ENCODE results near the gene MRPL40.

The MRPL40 gene

GRCh38 chr22:19463491-19464469 lies 31.4 kb downstream of the MRPL40 start:
- DNase-seq: no peak

GRCh38 chr22:19464546-19464945 lies 32.2 kb downstream of the MRPL40 start:
- no peak for DNase-seq

GRCh38 chr22:19464975-19465374 lies 32.6 kb downstream of the MRPL40 start:
- DNase-seq: no peak

GRCh38 chr22:19466126-19466716 lies 33.9 kb downstream of the MRPL40 start:
- no peak for DNase-seq

- DNase-seq: no peak
Measured at GRCh38 chr22:19466848-19467752, 34.8 kb downstream of the MRPL40 start.

GRCh38 chr22:19467912-19468311 lies 35.6 kb downstream of the MRPL40 start:
- no peak for DNase-seq

GRCh38 chr22:19469421-19469820 lies 37.1 kb downstream of the MRPL40 start:
- DNase-seq: no peak

- DNase-seq: no peak
Measured at GRCh38 chr22:19470010-19470409, 37.7 kb downstream of the MRPL40 start.

- no peak for DNase-seq
Measured at GRCh38 chr22:19471572-19471971, 39.2 kb downstream of the MRPL40 start.

GRCh38 chr22:19472233-19472632 lies 39.9 kb downstream of the MRPL40 start:
- DNase-seq: no peak

- no peak for DNase-seq
Measured at GRCh38 chr22:19473578-19473977, 41.2 kb downstream of the MRPL40 start.

GRCh38 chr22:19476023-19476422 lies 43.7 kb downstream of the MRPL40 start:
- no peak for DNase-seq

- no peak for DNase-seq
Measured at GRCh38 chr22:19477321-19478044, 45.1 kb downstream of the MRPL40 start.

GRCh38 chr22:19478045-19478900 lies 45.9 kb downstream of the MRPL40 start:
- no peak for DNase-seq

GRCh38 chr22:19478901-19479354 lies 46.6 kb downstream of the MRPL40 start, which contains the start of gene UFD1:
UFD1 (minus strand) TSS chr22:19479193; CDS start chr22:19479085, 108 bp downstream.
- DNase-seq: peak in 1 of 2 experiments; percentile 50

GRCh38 chr22:19479355-19480172 lies 47.2 kb downstream of the MRPL40 start, which contains the start of gene CDC45:
CDC45 (plus strand) TSS chr22:19479920; CDS start chr22:19479969, 49 bp downstream.
- DNase-seq: peak; percentile 90 to 93

GRCh38 chr22:19480173-19480568 lies 47.8 kb downstream of the MRPL40 start:
- DNase-seq: no peak

GRCh38 chr22:19480789-19481188 lies 48.4 kb downstream of the MRPL40 start:
- DNase-seq: no peak

- DNase-seq: no peak
Measured at GRCh38 chr22:19482297-19482696, 50.0 kb downstream of the MRPL40 start.

All from NCI-H187 (cell line).